ENCODE data around the gene AIG1.
"Not testable (repeated sequence)": the region's sequence is repeated elsewhere in the genome, so short reads cannot be mapped to it uniquely, and the experiment has no call there.

AIG1 gene

DNA sequence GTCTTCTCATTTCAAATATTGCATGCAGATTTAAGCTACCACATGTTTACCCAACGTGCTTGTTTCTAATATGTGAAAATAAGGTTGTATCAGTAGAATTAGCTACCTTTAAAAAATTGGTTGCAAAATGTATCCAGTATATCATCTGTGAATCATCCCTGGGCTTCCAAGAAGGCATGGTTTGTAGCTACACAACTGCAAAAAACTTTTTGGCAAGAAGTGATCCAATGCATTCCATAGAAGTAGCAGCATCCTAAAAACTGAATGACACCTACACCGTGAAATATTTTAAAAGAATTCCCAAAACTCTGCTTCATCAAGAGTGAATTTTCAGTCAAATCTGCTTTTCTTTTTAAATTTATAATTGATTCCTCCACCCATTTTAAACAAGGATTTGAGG, 89.1 kb downstream of the AIG1 start:
- no peaks in the 10 kb centered on the region for H3K36me3 Mint-ChIP-seq
- ATAC-seq (no peak), DNase-seq (ENCODE audit: low spot score in 2 of 2) (no peak)
- no peaks in the 10 kb centered on the region for H3K9me3 Mint-ChIP-seq
- H3K4me1 Mint-ChIP-seq: peaks cover 6% of the 10 kb centered on the region
- no peak overlapping the region for H3K27ac Mint-ChIP-seq
- H3K4me3 Mint-ChIP-seq: no peak overlapping the region

DNA sequence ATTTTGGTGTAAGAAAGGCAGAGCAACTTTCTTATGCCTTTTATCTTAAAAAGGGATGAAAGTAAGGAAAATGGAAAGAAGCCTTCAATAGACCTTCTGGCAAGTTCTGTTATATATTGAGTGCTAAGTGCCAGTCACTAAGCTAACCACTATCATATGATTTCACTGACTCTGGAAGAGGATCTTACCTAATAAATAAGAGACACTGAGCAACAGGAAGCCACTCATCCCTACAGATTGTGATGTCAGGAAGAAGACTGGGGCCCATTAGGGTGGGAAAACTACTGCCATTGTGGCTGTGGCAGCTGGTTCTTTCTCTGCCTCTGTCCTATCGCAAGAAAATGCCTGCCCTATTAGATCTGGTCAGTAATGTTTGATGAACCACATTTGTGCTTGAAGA, 89.6 kb downstream of the AIG1 start:
- no peak for DNase-seq (ENCODE audit: low spot score in 2 of 2)
- no peak overlapping the region for H3K27ac Mint-ChIP-seq
- ATAC-seq: no peak
- H3K36me3 Mint-ChIP-seq: no peaks in the 10 kb centered on the region
- H3K4me3 Mint-ChIP-seq: no peak overlapping the region
- peaks cover 6% of the 10 kb centered on the region for H3K4me1 Mint-ChIP-seq
- peaks cover under 1% of the 10 kb centered on the region for H3K9me3 Mint-ChIP-seq

DNA sequence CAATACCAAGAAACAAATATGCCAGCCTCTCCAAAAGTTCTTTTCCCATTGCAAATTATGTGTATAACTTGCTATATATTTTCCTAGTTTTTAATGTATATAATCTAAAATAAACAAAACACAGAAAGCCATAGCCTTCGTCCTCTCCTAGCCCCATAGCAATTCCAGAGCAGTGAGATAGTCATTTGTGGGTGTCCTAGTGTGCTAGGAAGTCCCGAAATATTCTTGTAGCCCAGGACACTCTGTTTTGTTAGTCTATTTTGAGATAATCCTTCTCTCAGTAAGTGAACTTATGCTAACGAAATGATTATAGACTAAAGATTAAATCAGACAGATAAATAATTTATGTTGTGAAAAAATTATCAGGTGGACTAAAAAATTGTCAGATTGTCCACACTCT, 90.7 kb downstream of the AIG1 start:
- no peak for DNase-seq (ENCODE audit: low spot score in 2 of 2)
- peaks cover 3% of the 10 kb centered on the region for H3K9me3 Mint-ChIP-seq
- no peak overlapping the region for H3K27ac Mint-ChIP-seq
- H3K4me3 Mint-ChIP-seq: no peak overlapping the region
- H3K4me1 Mint-ChIP-seq: peaks cover 3% of the 10 kb centered on the region
- ATAC-seq: no peak
- no peaks in the 10 kb centered on the region for H3K36me3 Mint-ChIP-seq

DNA sequence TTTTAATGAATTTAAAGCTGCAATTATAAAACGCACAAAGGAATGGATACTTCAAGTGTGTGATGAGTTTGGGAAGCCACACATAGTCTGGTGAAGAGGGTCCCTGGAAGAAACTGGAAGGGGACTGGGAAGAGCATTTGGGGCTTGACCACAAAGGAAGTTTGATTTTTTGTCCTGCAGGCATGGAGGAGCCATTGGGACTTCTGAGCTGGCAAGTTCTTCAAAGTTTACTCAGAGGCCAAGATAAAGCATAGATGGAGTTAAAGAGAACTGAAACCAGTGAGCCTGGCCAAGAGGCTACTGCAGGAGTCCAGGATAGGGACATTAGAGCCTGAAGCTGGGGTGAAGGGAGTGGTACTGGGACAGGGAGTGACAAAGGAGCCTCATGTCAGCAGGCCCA, 95.0 kb downstream of the AIG1 start:
- H3K4me3 Mint-ChIP-seq: no peak overlapping the region
- H3K27ac Mint-ChIP-seq: no peak overlapping the region
- peaks cover 3% of the 10 kb centered on the region for H3K9me3 Mint-ChIP-seq
- no peak for ATAC-seq
- H3K4me1 Mint-ChIP-seq: peaks cover 10% of the 10 kb centered on the region
- H3K36me3 Mint-ChIP-seq: no peaks in the 10 kb centered on the region
- DNase-seq (ENCODE audit: low spot score in 2 of 2): no peak

DNA sequence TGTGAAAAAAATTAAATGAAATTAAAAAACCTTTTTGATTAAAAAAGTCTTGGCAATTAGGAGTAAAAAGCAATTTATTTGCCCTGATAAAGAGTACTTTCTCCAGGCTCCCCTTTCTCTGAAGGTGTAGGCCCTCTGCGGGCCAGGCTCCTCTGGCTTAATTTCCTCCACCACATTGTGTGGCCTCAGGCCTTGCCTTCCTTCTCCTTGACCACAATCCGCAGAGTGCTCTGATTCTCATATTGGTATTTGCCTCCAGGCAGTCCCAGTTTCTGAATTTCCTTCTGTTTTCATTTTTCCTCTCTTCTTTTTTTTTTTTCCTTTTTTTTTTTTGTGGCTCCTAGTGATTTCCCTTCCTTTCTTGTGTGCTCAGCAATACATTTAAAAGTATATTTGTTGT, 96.4 kb downstream of the AIG1 start:
- no peak overlapping the region for H3K27ac Mint-ChIP-seq
- H3K4me1 Mint-ChIP-seq: peaks cover 10% of the 10 kb centered on the region
- no peaks in the 10 kb centered on the region for H3K36me3 Mint-ChIP-seq
- peaks cover 3% of the 10 kb centered on the region for H3K9me3 Mint-ChIP-seq
- no peak for DNase-seq (ENCODE audit: low spot score in 2 of 2)
- H3K4me3 Mint-ChIP-seq: no peak overlapping the region
- no peak for ATAC-seq

DNA sequence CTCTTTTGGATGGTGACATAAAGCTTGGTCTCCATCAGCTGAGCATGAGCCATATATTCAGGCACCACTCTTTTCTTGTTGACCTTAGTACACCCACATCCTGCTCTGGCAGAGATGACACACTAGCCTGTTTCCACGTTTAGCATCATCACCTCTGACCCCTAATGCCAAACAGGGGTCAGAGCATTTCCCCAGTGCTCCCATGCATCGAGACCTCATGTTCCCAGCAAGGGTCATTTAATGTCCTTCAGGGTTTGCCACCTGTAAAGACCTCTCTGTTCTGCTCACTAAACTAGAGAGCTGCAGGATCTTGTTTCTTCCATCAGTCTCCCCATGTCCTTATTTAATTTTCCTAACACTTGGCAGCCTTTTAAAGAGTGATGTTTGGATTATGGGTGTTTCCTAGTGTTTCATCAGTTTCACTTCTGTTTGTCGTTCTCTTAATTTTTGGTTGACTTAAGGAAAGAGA, 97.5 kb downstream of the AIG1 start:
- Mint-ChIP-seq H3K36me3 (no peaks in the 10 kb centered on the region), H3K27ac (no peak overlapping the region), H3K9me3 (peaks cover 3% of the 10 kb centered on the region), H3K4me1 (peaks cover 10% of the 10 kb centered on the region), H3K4me3 (no peak overlapping the region)
- DNase-seq (ENCODE audit: low spot score in 2 of 2) (no peak), ATAC-seq (peak; percentile 83)

DNA sequence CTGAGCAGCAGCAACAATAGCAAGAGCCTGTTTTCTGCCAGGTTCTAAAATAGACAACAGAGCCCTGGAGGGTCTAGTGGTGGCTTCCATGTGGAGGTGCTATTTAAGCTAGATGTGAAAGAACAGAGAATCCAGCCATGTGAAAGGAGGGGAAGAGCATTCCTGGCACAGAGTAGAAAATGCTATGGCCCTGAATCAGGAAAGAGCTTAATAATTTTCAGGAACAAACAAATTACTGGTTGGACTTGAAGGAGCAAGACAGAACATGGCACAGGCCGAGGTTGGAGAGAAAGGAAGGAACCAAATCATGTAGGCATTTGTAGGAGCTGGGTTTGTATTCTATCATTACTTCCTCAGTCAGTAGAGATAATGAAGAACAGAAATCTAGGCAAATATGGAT, 98.3 kb downstream of the AIG1 start:
- Mint-ChIP-seq H3K27ac (no peak overlapping the region), H3K4me3 (no peak overlapping the region), H3K36me3 (no peaks in the 10 kb centered on the region), H3K9me3 (peaks cover 3% of the 10 kb centered on the region), H3K4me1 (peaks cover 10% of the 10 kb centered on the region)
- ATAC-seq (no peak), DNase-seq (ENCODE audit: low spot score in 2 of 2) (no peak)

DNA sequence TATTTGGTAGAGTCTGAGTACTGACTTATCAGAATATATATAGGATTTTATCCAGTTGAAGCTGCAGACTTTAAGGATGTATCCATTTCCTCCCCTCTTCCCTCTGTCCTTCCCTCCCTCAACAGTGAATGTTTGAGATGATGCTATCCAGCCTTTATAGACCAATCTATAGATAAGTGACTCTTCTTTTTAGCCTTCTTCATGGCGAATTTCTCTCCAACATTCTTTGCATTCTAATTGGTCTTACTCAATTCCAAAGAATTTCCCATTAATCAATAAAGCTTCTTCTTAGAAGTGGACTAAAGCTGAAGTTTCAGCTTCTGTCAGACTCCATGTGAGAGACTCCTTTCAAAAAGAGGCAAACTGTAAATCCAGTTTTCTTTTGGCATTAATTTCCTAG, 99.3 kb downstream of the AIG1 start:
- DNase-seq (ENCODE audit: low spot score in 2 of 2) (no peak), ATAC-seq (no peak)
- no peaks in the 10 kb centered on the region for H3K36me3 Mint-ChIP-seq

DNA sequence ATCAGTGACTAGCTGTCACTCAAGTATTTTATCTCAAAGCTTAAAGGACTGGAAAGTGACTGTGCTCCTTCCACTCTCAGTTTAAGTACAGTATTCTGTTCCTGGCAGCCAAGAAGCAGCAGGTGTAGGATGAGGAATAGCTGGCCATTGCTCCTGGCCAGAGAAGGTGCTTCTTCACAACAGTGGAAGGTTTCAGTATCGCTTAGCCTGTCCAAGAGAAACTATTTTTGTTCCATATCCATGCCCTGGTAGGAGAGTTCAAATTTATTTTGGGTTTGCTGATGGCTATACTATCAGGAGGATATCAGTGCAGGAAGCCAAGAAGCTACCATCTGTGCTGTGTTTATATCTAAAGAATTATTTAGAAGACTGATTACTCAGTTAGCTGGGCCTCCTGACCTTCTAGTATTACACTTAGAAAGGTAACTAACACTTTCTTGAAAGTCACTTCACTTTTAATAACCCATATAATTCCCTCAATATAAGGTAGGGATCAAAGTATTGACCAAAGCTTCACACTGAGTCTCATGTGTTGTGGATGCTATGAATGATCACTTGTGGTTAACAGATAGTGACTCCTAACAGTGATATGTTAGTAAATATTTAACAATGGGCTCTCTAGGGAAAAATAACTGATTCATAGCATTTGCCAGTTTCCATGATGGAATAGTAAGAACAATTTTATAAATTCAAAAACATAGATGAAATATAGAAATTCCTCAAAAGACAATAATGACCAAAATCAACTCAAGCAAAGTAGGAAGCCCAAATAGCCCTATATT, 99.9 kb downstream of the AIG1 start:
- Mint-ChIP-seq H3K27ac (no peak overlapping the region), H3K4me1 (peaks cover 10% of the 10 kb centered on the region), H3K36me3 (no peaks in the 10 kb centered on the region), H3K4me3 (no peak overlapping the region), H3K9me3 (no peaks in the 10 kb centered on the region)
- ATAC-seq: no peak
- no peak for DNase-seq (ENCODE audit: low spot score in 2 of 2)

More for the DNA sequence above, 99.3 kb downstream of the AIG1 start:
- Mint-ChIP-seq H3K4me1 (peaks cover 10% of the 10 kb centered on the region), H3K27ac (no peak overlapping the region), H3K4me3 (no peak overlapping the region), H3K9me3 (peaks cover 3% of the 10 kb centered on the region)

DNA sequence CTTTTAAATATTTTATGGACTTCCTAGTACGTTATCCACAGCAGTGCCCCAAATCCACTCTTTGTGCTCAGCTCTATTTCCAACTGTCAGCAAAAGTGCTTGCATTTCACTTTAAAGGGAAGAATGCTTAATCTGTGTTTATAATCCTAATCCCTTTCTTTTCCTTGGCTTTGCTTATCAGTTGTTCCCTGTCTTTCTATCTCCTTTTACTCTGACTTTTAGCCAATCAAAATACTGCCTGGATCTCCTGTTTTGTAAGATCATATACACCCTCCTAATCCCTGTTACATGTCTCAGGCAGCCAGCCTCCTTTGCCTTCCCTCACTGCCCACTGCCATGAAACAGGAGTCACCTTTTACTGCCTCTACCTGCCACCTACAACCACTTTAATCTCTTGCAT, 102.9 kb downstream of the AIG1 start:
- ATAC-seq: no peak
- H3K9me3 Mint-ChIP-seq: no peaks in the 10 kb centered on the region
- no peaks in the 10 kb centered on the region for H3K36me3 Mint-ChIP-seq
- H3K4me1 Mint-ChIP-seq: no peaks in the 10 kb centered on the region
- no peak overlapping the region for H3K27ac Mint-ChIP-seq
- DNase-seq (ENCODE audit: low spot score in 2 of 2): no peak
- no peak overlapping the region for H3K4me3 Mint-ChIP-seq

DNA sequence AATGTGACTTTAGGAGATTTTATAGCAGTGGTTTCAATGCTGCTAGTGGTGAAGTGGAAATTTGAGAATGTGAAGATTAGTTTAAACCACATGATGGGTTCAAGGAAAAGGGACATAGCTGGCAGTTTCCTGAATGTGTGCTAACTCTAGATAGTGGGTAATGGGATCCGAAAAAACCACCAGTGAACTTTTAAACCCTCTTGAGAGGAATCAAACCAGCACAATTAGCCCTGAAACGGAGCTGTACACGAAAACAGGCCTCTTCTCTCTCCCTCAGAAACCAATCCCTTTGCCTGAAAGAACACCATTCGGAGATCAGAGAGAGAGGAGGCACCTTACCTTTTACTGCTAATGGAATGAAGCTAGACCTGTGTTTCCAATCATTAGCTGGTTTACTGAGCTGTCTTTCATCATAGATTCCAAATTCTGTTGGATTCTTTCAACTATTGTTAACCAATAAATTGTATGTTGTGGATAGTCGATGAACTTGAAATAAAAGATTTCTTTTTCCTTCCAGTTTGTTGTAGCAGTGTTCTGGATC, 103.9 kb downstream of the AIG1 start:
- no peaks in the 10 kb centered on the region for H3K36me3 Mint-ChIP-seq

DNA sequence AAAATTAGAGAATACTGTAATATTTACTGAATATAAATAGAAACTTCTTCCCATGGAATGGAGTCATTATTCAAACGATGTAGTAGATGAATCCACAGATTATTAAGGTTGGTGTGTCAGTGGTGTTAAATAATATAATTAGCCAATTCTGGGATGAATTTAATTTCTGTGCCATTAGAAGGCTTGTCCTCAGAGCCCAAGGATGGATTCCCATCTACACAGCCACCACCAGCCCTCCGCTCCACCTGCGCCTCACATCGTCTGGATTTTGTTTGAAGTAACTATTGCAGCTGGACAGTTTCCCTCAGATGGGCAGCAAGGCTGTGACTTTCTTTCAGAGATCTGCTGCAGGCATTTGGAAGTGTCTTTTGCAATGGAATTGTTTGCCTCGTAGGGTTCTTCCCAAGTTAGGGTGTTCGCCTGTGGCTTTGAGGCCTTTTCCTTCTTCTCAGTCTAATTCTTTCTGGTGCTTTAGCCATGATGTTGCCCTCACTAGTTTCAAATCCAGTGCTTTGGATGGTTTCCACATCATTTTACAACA, 104.7 kb downstream of the AIG1 start:
- Mint-ChIP-seq H3K4me3 (no peak overlapping the region), H3K36me3 (no peaks in the 10 kb centered on the region), H3K4me1 (no peaks in the 10 kb centered on the region), H3K27ac (no peak overlapping the region), H3K9me3 (no peaks in the 10 kb centered on the region)
- DNase-seq (ENCODE audit: low spot score in 2 of 2) (no peak), ATAC-seq (no peak)

More for the DNA sequence above, 103.9 kb downstream of the AIG1 start:
- Mint-ChIP-seq H3K4me1 (no peaks in the 10 kb centered on the region), H3K27ac (no peak overlapping the region), H3K4me3 (no peak overlapping the region), H3K9me3 (no peaks in the 10 kb centered on the region)
- DNase-seq (ENCODE audit: low spot score in 2 of 2) (no peak), ATAC-seq (no peak)

DNA sequence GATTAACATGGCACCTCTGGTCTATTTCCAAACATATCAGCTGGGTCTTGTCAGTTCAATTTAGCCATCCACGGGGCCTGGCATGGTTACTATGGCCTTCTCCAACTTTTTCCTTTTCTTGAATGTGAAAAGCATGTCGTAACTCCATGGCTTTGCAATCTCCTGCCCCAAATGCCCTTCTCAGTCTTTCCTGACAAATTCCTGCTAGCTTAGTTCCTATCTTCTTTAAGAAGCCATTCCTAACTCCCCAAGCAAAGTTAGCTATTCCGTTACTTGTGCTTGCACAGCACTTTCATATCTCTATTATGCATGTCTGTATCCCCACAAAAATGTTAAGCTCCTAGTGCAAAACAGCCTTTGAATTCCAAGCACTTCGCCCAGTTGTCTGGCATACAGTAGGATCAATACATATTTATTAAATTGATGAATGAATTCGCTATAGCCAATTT, 105.6 kb downstream of the AIG1 start:
- ATAC-seq (no peak), DNase-seq (ENCODE audit: low spot score in 2 of 2) (no peak)
- Mint-ChIP-seq H3K4me1 (no peaks in the 10 kb centered on the region), H3K27ac (no peak overlapping the region), H3K36me3 (no peaks in the 10 kb centered on the region), H3K9me3 (no peaks in the 10 kb centered on the region), H3K4me3 (no peak overlapping the region)

DNA sequence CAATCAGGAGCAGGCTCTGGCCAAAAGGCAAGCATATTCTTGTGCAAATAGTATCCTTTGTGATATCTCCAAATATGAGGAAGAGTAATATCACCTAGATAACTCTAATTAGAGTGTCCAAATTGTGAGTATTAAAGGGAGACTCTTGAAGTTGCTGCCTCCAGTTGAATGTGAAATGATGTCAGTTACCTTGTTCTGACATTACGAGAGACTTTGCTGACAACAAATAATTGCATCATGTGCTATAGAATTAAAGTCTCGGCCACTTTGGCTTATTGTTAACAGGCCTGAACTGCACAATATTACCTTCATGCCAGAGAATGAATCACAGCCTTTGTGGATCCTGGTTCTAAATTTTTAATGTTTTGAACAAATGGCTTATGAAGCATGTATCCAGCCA, 106.5 kb downstream of the AIG1 start:
- Mint-ChIP-seq H3K36me3 (no peaks in the 10 kb centered on the region), H3K27ac (no peak overlapping the region), H3K9me3 (no peaks in the 10 kb centered on the region), H3K4me1 (no peaks in the 10 kb centered on the region), H3K4me3 (no peak overlapping the region)
- DNase-seq (ENCODE audit: low spot score in 2 of 2) (no peak), ATAC-seq (no peak)

DNA sequence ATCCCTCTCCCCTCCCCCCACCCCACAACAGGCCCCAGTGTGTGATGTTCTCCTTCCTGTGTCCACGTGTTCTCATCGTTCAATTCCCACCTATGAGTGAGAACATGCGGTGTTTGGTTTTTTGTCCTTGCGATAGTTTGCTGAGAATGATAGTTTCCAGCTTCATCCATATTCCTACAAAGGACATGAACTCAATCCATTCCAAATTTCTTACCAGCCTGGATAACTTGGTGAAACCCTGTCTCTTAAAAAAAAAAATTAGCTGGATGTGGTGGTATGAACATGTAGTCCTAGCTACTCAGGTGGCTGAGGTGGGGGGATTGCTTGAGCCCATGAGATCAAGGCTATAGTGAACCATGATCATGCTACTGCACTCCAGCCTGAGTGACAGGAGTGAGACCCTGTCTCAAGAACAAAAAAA, 107.7 kb downstream of the AIG1 start:
- not testable (repeated sequence) for ATAC-seq; H3K36me3 Mint-ChIP-seq; H3K27ac Mint-ChIP-seq; H3K9me3 Mint-ChIP-seq; H3K4me3 Mint-ChIP-seq; H3K4me1 Mint-ChIP-seq; DNase-seq (ENCODE audit: low spot score in 2 of 2)

DNA sequence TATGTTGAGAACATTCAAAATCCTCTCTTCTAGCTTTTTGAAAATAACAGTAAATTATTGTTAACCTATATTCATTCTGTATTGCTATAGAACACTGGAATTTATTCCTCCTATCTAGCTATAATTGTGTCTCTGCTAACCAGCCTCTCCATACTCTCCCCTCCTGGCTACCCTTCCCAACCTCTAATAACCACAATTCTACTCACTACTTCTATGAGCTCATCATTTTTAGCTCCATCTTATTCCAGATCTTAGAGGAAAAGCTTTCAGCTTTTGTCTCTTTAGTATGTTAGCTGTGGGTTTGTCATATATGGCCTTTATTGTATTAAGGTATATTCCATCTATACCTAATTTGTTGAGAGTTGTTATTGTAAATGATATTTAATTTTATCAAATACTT, 108.8 kb downstream of the AIG1 start:
- Mint-ChIP-seq H3K27ac (no peak overlapping the region), H3K4me3 (no peak overlapping the region), H3K9me3 (no peaks in the 10 kb centered on the region), H3K36me3 (no peaks in the 10 kb centered on the region), H3K4me1 (no peaks in the 10 kb centered on the region)
- ATAC-seq (no peak), DNase-seq (ENCODE audit: low spot score in 2 of 2) (no peak)

All from stimulated activated effector memory CD8-positive, alpha-beta T cell treated with anti-CD3 and anti-CD28 coated beads, Interleukin-12 subunit alpha, Interleukin-12 subunit beta, amount 100 ng/mL, for 72 hours (primary cell).